ENCODE results near the gene PEAK1.

Gene PEAK1

GRCh38 chr15:77201665-77202064 is 218.2 kb downstream of the PEAK1 start:
- Histone ChIP-seq H3K14ac (ENCODE audit: low read length) (no peak overlapping the region), H2BK120ac (ENCODE audit: low read depth, low read length) (no peak overlapping the region), H3K9me3 (replicated peaks in 1 of 2; ENCODE audit: control insufficient read depth in 2 of 2, insufficient read depth in 1 of 2, low read depth in 1 of 2, low read length in 2 of 2) (peaks cover 0 to 16% of the 10 kb centered on the region in 2 donors), H2BK12ac (ENCODE audit: low read length) (no peak overlapping the region), H2AK5ac (ENCODE audit: low read depth, low read length) (no peak overlapping the region), H3K27ac (replicated peaks; ENCODE audit: low read length) (no peak overlapping the region), H3K4me2 (ENCODE audit: insufficient read depth, low read length, poor library complexity, severe bottlenecking) (no peak overlapping the region), H3K18ac (ENCODE audit: low read length) (no peak overlapping the region), H4K91ac (ENCODE audit: low read depth, low read length, poor library complexity) (no peak overlapping the region), H2BK5ac (ENCODE audit: low read length) (no peak overlapping the region), H3K23ac (ENCODE audit: low read depth, low read length, poor library complexity) (no peak overlapping the region), H4K8ac (ENCODE audit: low read depth, low read length) (no peak overlapping the region), H2AFZ (ENCODE audit: low read length) (no peak overlapping the region), H2BK15ac (ENCODE audit: low read length) (no peak overlapping the region), H3K4me3 (ENCODE audit: low read length in 2 of 2) (no peak overlapping the region), H3K27me3 (ENCODE audit: control insufficient read depth in 3 of 3, insufficient read depth in 3 of 3, low read depth in 1 of 3, low read length in 3 of 3) (no peaks in the 10 kb centered on the region), H3K9ac (ENCODE audit: low read depth, low read length, poor library complexity) (no peak overlapping the region), H3K4me1 (ENCODE audit: control insufficient read depth in 2 of 2, insufficient read depth in 1 of 2, low read depth in 1 of 2, low read length in 2 of 2) (no peaks in the 10 kb centered on the region), H3K4ac (ENCODE audit: low read length) (no peak overlapping the region), H3K36me3 (replicated peaks in 1 of 2; ENCODE audit: control insufficient read depth in 2 of 2, insufficient read depth in 2 of 2, low read length in 2 of 2) (peaks cover 0 to 19% of the 10 kb centered on the region in 2 donors), H3K79me1 (ENCODE audit: low read depth, low read length) (peaks cover 1% of the 10 kb centered on the region)
- no peak for DNase-seq (ENCODE audit: low spot score)

GRCh38 chr15:77196381-77196780 is 223.5 kb downstream of the PEAK1 start:
- Histone ChIP-seq H3K9ac (ENCODE audit: low read depth, low read length, poor library complexity) (no peak overlapping the region), H2BK120ac (ENCODE audit: low read depth, low read length) (no peak overlapping the region), H3K36me3 (replicated peaks in 1 of 2; ENCODE audit: control insufficient read depth in 2 of 2, insufficient read depth in 2 of 2, low read length in 2 of 2) (peaks cover 0 to 19% of the 10 kb centered on the region in 2 donors), H3K4me2 (ENCODE audit: insufficient read depth, low read length, poor library complexity, severe bottlenecking) (no peak overlapping the region), H4K91ac (ENCODE audit: low read depth, low read length, poor library complexity) (no peak overlapping the region), H3K79me1 (ENCODE audit: low read depth, low read length) (no peaks in the 10 kb centered on the region), H2BK12ac (ENCODE audit: low read length) (no peak overlapping the region), H3K27ac (replicated peaks; ENCODE audit: low read length) (no peak overlapping the region), H2AK5ac (ENCODE audit: low read depth, low read length) (no peak overlapping the region), H3K9me3 (replicated peaks in 1 of 2; ENCODE audit: control insufficient read depth in 2 of 2, insufficient read depth in 1 of 2, low read depth in 1 of 2, low read length in 2 of 2) (peaks cover 0 to 16% of the 10 kb centered on the region in 2 donors), H3K23ac (ENCODE audit: low read depth, low read length, poor library complexity) (no peak overlapping the region), H2BK5ac (ENCODE audit: low read length) (no peak overlapping the region), H3K4ac (ENCODE audit: low read length) (no peak overlapping the region), H3K4me1 (ENCODE audit: control insufficient read depth in 2 of 2, insufficient read depth in 1 of 2, low read depth in 1 of 2, low read length in 2 of 2) (peaks cover 3 to 10% of the 10 kb centered on the region in 2 donors), H3K27me3 (ENCODE audit: control insufficient read depth in 3 of 3, insufficient read depth in 3 of 3, low read depth in 1 of 3, low read length in 3 of 3) (no peaks in the 10 kb centered on the region), H3K18ac (ENCODE audit: low read length) (no peak overlapping the region), H4K8ac (ENCODE audit: low read depth, low read length) (no peak overlapping the region), H2BK15ac (ENCODE audit: low read length) (no peak overlapping the region), H3K4me3 (ENCODE audit: low read length in 2 of 2) (no peak overlapping the region), H3K14ac (ENCODE audit: low read length) (no peak overlapping the region), H2AFZ (ENCODE audit: low read length) (no peak overlapping the region)
- DNase-seq (ENCODE audit: low spot score): no peak

- Histone ChIP-seq H3K36me3 (replicated peaks in 1 of 2; ENCODE audit: control insufficient read depth in 2 of 2, insufficient read depth in 2 of 2, low read length in 2 of 2) (peaks cover 0 to 19% of the 10 kb centered on the region in 2 donors), H2BK15ac (ENCODE audit: low read length) (no peak overlapping the region), H4K91ac (ENCODE audit: low read depth, low read length, poor library complexity) (no peak overlapping the region), H3K4me3 (ENCODE audit: low read length in 2 of 2) (no peak overlapping the region), H3K23ac (ENCODE audit: low read depth, low read length, poor library complexity) (no peak overlapping the region), H3K27me3 (ENCODE audit: control insufficient read depth in 3 of 3, insufficient read depth in 3 of 3, low read depth in 1 of 3, low read length in 3 of 3) (no peaks in the 10 kb centered on the region), H3K79me1 (ENCODE audit: low read depth, low read length) (no peaks in the 10 kb centered on the region), H2BK120ac (ENCODE audit: low read depth, low read length) (no peak overlapping the region), H3K9ac (ENCODE audit: low read depth, low read length, poor library complexity) (no peak overlapping the region), H2AK5ac (ENCODE audit: low read depth, low read length) (no peak overlapping the region), H3K4ac (ENCODE audit: low read length) (no peak overlapping the region), H3K18ac (ENCODE audit: low read length) (no peak overlapping the region), H3K4me2 (ENCODE audit: insufficient read depth, low read length, poor library complexity, severe bottlenecking) (no peak overlapping the region), H2BK5ac (ENCODE audit: low read length) (no peak overlapping the region), H3K9me3 (replicated peaks in 1 of 2; ENCODE audit: control insufficient read depth in 2 of 2, insufficient read depth in 1 of 2, low read depth in 1 of 2, low read length in 2 of 2) (peaks cover 0 to 16% of the 10 kb centered on the region in 2 donors), H4K8ac (ENCODE audit: low read depth, low read length) (no peak overlapping the region), H2BK12ac (ENCODE audit: low read length) (no peak overlapping the region), H3K4me1 (ENCODE audit: control insufficient read depth in 2 of 2, insufficient read depth in 1 of 2, low read depth in 1 of 2, low read length in 2 of 2) (peaks cover 3 to 10% of the 10 kb centered on the region in 2 donors), H2AFZ (ENCODE audit: low read length) (no peak overlapping the region), H3K27ac (replicated peaks; ENCODE audit: low read length) (no peak overlapping the region), H3K14ac (ENCODE audit: low read length) (no peak overlapping the region)
- WGBS, 2 donors (ENCODE audit: extremely low coverage in 2 of 2, insufficient read length in 2 of 2, insufficient replicate concordance in 1 of 2): no CpG with 5 or more reads among the region's 3 CpGs
- no peak for DNase-seq (ENCODE audit: low spot score)
Measured at GRCh38 chr15:77195586-77195985, 224.3 kb downstream of the PEAK1 start.

GRCh38 chr15:77192451-77192850 is 227.5 kb downstream of the PEAK1 start:
- Histone ChIP-seq H3K4me1 (ENCODE audit: control insufficient read depth in 2 of 2, insufficient read depth in 1 of 2, low read depth in 1 of 2, low read length in 2 of 2) (peaks cover 7 to 17% of the 10 kb centered on the region in 2 donors), H2BK5ac (ENCODE audit: low read length) (no peak overlapping the region), H3K14ac (ENCODE audit: low read length) (no peak overlapping the region), H3K18ac (ENCODE audit: low read length) (no peak overlapping the region), H3K79me1 (ENCODE audit: low read depth, low read length) (no peaks in the 10 kb centered on the region), H4K8ac (ENCODE audit: low read depth, low read length) (no peak overlapping the region), H2AFZ (ENCODE audit: low read length) (no peak overlapping the region), H2BK12ac (ENCODE audit: low read length) (no peak overlapping the region), H3K4me2 (ENCODE audit: insufficient read depth, low read length, poor library complexity, severe bottlenecking) (no peak overlapping the region), H4K91ac (ENCODE audit: low read depth, low read length, poor library complexity) (no peak overlapping the region), H3K27ac (replicated peaks; ENCODE audit: low read length) (no peak overlapping the region), H3K4me3 (ENCODE audit: low read length in 2 of 2) (no peak overlapping the region), H3K27me3 (ENCODE audit: control insufficient read depth in 3 of 3, insufficient read depth in 3 of 3, low read depth in 1 of 3, low read length in 3 of 3) (no peaks in the 10 kb centered on the region), H3K36me3 (replicated peaks in 1 of 2; ENCODE audit: control insufficient read depth in 2 of 2, insufficient read depth in 2 of 2, low read length in 2 of 2) (no peaks in the 10 kb centered on the region), H3K4ac (ENCODE audit: low read length) (no peak overlapping the region), H2BK15ac (ENCODE audit: low read length) (no peak overlapping the region), H2AK5ac (ENCODE audit: low read depth, low read length) (no peak overlapping the region), H3K9me3 (replicated peaks in 1 of 2; ENCODE audit: control insufficient read depth in 2 of 2, insufficient read depth in 1 of 2, low read depth in 1 of 2, low read length in 2 of 2) (no peaks in the 10 kb centered on the region), H2BK120ac (ENCODE audit: low read depth, low read length) (no peak overlapping the region), H3K23ac (ENCODE audit: low read depth, low read length, poor library complexity) (no peak overlapping the region), H3K9ac (ENCODE audit: low read depth, low read length, poor library complexity) (no peak overlapping the region)
- WGBS, 2 donors (ENCODE audit: extremely low coverage in 2 of 2, insufficient read length in 2 of 2, insufficient replicate concordance in 1 of 2): no CpG with 5 or more reads among the region's 4 CpGs
- no peak for DNase-seq (ENCODE audit: low spot score)
